ENCODE results near the gene CCR5.

- TF ChIP-seq CTCF (conservative IDR thresholded peaks at IDR 0.05 in 1 of 2, IDR thresholded peaks at IDR 0.05 in 1 of 2; ENCODE audit: extremely low read depth in 1 of 2, insufficient read depth in 1 of 2, low read depth in 1 of 2, low read length in 2 of 2) (no peak), EZH2 (IDR thresholded peaks at IDR 0.05; ENCODE audit: borderline replicate concordance, low read length) (no peak)
These were observed 9.1 kb upstream of the CCR5 start for GRCh38 chr3:46361408-46362283.

All from mammary epithelial cell (primary cell).